Immature natural killer cell (primary cell): Measurements from ENCODE around the gene SCN7A. TPM values are rescaled to one million over a fixed set of nuclear protein-coding genes. Genes with fewer than 3 reads are reported as not detected.

Experiments used
- DNase-seq, 3 donors: peaks; one replicate each; pipeline ENCODE4 v3.0.0; 2022; ENCODE audit warnings: mixed read lengths in 1 of 3
- H3K27ac Mint-ChIP-seq, 6 donors: one replicate each; pipeline ENCODE4 v1.8.0; 2020; ENCODE audit warnings: mixed read lengths in 6 of 6, mild to moderate bottlenecking in 5 of 6, inconsistent platforms in 4 of 6, moderate library complexity in 3 of 6
- H3K27me3 Mint-ChIP-seq, 3 donors: one replicate each; pipeline ENCODE4 v1.8.0; 2020 to 2021; ENCODE audit warnings: low read depth in 3 of 3, mild to moderate bottlenecking in 3 of 3, mixed read lengths in 3 of 3, moderate library complexity in 3 of 3, inconsistent platforms in 1 of 3
- H3K36me3 Mint-ChIP-seq, 3 donors: one replicate each; pipeline ENCODE4 v1.8.0; 2020; ENCODE audit warnings: mixed read lengths in 3 of 3, inconsistent platforms in 2 of 3, mild to moderate bottlenecking in 2 of 3
- H3K4me1 Mint-ChIP-seq, 2 donors: one replicate each; pipeline ENCODE4 v1.8.0; 2020; ENCODE audit warnings: inconsistent platforms in 2 of 2, mild to moderate bottlenecking in 2 of 2, mixed read lengths in 2 of 2, moderate library complexity in 1 of 2
- H3K4me3 Mint-ChIP-seq, 5 donors: one replicate each; pipeline ENCODE4 v1.8.0; 2020; ENCODE audit warnings: mild to moderate bottlenecking in 5 of 5, mixed read lengths in 5 of 5, inconsistent platforms in 3 of 5, moderate library complexity in 3 of 5
- H3K9me3 Mint-ChIP-seq, 6 donors: one replicate each; pipeline ENCODE4 v1.8.0; 2020; ENCODE audit warnings: mild to moderate bottlenecking in 6 of 6, mixed read lengths in 6 of 6, inconsistent platforms in 4 of 6, moderate library complexity in 3 of 6
- polyA plus RNA-seq, 3 donors: library from polyadenylated mRNA; unstranded; fragments of 300-500 nt; fragmentation: Illumina TruSeq; gene quantifications; one replicate each; pipeline ENCODE4 v1.2.3, GENCODE V29; 2021

SCN7A gene
- polyA plus RNA-seq = not detected

DNA sequence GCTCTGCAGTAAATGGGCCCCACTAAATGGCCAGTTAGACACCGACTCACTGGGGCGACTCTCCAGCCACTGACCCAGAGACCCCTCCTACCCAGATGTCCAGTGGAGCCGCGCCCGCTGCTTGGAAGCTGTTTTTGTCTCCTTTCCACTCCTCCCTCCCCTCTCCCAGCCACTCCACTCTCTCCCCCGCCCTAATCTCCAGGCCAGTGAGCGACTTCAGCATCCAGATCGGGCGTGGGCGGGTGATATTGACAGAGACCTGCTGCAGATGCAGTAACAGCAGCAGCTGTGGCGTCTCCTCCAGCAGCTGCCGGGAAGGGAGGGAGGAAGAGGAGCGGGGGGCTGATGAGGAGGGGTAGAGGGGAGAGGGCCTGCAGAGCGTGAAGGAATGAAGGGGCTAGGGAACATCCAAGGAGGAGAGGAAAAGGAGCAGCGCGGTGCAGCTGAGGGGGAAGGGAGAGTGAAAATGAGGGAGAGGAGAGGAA lies at the start of gene SCN7A:
SCN7A (minus strand) TSS at position 110 of the 485 bp plus-strand sequence. CDS start 16,553 bp downstream, outside the sequence.
- peaks cover 0 to 9% (median 0%) of the 10 kb centered on the region in 6 donors for H3K9me3 Mint-ChIP-seq
- H3K4me3 Mint-ChIP-seq = no peak within 1 kb of the TSS
- DNase-seq = no peak
- no peaks in the 10 kb centered on the region for H3K4me1 Mint-ChIP-seq
- H3K27me3 Mint-ChIP-seq = peaks cover 0 to 1% (median 0%) of the 10 kb centered on the region in 3 donors
- no peaks in the 10 kb centered on the region for H3K36me3 Mint-ChIP-seq
- H3K27ac Mint-ChIP-seq = no peak within 1 kb of the TSS

- Mint-ChIP-seq H3K36me3 (no peaks in the 10 kb centered on the region), H3K27me3 (peaks cover 0 to 3% (median 3%) of the 10 kb centered on the region in 3 donors), H3K27ac (no peak overlapping the region), H3K4me1 (peaks cover 0 to 5% of the 10 kb centered on the region in 2 donors), H3K4me3 (no peak overlapping the region), H3K9me3 (peaks cover 0 to 2% (median 0%) of the 10 kb centered on the region in 6 donors)
- peak; percentile 3 to 15 (median 9) for DNase-seq
These were observed 45.5 kb upstream of the SCN7A start for GRCh38 chr2:166539340-166540162.

DNA sequence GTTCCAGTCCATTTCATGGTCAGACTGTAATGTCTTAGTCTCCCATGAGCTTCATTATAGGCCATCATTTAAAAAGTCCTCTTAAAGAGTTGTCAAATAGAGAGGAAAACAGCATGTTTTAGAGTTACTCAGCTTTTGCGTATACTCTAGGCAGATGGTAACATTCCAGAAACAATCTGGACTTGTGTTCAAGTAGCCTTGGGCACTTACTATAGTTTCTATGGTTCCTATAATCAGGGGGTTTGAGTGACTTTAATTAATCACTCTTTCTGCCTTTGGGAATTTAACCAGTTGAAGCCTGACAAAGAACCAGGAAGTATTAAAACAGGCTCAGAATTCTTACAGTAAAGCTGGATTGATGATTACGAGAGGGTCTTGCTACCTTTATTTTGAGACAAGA lies 42.1 kb upstream of the SCN7A start:
- no peaks in the 10 kb centered on the region for H3K36me3 Mint-ChIP-seq
- DNase-seq = no peak
- H3K4me1 Mint-ChIP-seq = peaks cover 0 to 5% of the 10 kb centered on the region in 2 donors
- no peak overlapping the region for H3K4me3 Mint-ChIP-seq
- no peaks in the 10 kb centered on the region for H3K9me3 Mint-ChIP-seq
- H3K27me3 Mint-ChIP-seq = peaks cover 0 to 4% (median 3%) of the 10 kb centered on the region in 3 donors
- H3K27ac Mint-ChIP-seq = no peak overlapping the region

- no peaks in the 10 kb centered on the region for H3K4me1 Mint-ChIP-seq
- no peaks in the 10 kb centered on the region for H3K27me3 Mint-ChIP-seq
- no peak overlapping the region for H3K4me3 Mint-ChIP-seq
- H3K27ac Mint-ChIP-seq = no peak overlapping the region
- no peak for DNase-seq
- no peaks in the 10 kb centered on the region for H3K36me3 Mint-ChIP-seq
- peaks cover 0 to 4% (median 0%) of the 10 kb centered on the region in 6 donors for H3K9me3 Mint-ChIP-seq
These were observed 27.1 kb upstream of the SCN7A start for GRCh38 chr2:166521155-166521554.

GRCh38 chr2:166520604-166521003 lies 26.6 kb upstream of the SCN7A start:
- no peak for DNase-seq
- Mint-ChIP-seq H3K4me1 (no peaks in the 10 kb centered on the region), H3K27me3 (no peaks in the 10 kb centered on the region), H3K36me3 (no peaks in the 10 kb centered on the region), H3K4me3 (no peak overlapping the region), H3K9me3 (peaks cover 0 to 4% (median 0%) of the 10 kb centered on the region in 6 donors), H3K27ac (no peak overlapping the region)

DNA sequence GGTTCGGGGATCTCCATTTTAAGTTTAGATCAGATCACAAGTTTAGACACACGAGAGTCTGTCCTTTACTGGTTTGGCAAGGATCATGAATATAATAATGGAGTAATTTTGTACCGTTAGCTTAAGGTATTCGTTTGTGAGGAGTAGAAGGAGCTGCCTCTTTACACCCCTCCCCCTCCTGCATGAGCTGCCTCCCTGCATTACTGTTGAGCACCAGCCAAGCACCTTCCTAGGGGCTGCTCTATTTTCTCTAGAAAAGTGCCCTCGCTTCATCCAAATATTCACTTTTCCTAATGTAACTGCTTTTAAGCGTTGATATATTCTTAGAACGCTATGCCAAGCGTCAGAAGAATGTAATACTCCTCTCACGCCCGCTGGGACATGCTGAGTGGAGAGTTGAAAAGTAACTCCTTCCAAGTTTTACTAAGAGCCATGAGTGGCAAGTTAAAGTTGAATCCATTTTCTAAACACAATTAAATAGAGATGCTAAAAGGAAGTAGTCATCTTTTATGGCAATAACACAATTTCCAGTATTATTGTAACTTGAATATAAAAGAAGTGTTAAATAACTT lies 25.4 kb upstream of the SCN7A start:
- no peak overlapping the region for H3K4me3 Mint-ChIP-seq
- no peak overlapping the region for H3K27ac Mint-ChIP-seq
- H3K9me3 Mint-ChIP-seq = no peaks in the 10 kb centered on the region

GRCh38 chr2:166518634-166519390 lies 24.8 kb upstream of the SCN7A start:
- no peak overlapping the region for H3K4me3 Mint-ChIP-seq
- no peak for DNase-seq
- no peaks in the 10 kb centered on the region for H3K36me3 Mint-ChIP-seq
- H3K9me3 Mint-ChIP-seq = no peaks in the 10 kb centered on the region
- no peak overlapping the region for H3K27ac Mint-ChIP-seq
- no peaks in the 10 kb centered on the region for H3K27me3 Mint-ChIP-seq
- H3K4me1 Mint-ChIP-seq = no peaks in the 10 kb centered on the region

More for the DNA sequence above, 25.4 kb upstream of the SCN7A start:
- no peaks in the 10 kb centered on the region for H3K36me3 Mint-ChIP-seq
- H3K27me3 Mint-ChIP-seq = no peaks in the 10 kb centered on the region
- no peaks in the 10 kb centered on the region for H3K4me1 Mint-ChIP-seq
- no peak for DNase-seq

- no peaks in the 10 kb centered on the region for H3K36me3 Mint-ChIP-seq
- H3K9me3 Mint-ChIP-seq = peaks cover 0 to 4% (median 0%) of the 10 kb centered on the region in 6 donors
- no peaks in the 10 kb centered on the region for H3K4me1 Mint-ChIP-seq
- H3K4me3 Mint-ChIP-seq = no peak overlapping the region
- no peak overlapping the region for H3K27ac Mint-ChIP-seq
- no peaks in the 10 kb centered on the region for H3K27me3 Mint-ChIP-seq
- DNase-seq = no peak
These were observed 23.5 kb upstream of the SCN7A start for GRCh38 chr2:166517533-166518061.

DNA sequence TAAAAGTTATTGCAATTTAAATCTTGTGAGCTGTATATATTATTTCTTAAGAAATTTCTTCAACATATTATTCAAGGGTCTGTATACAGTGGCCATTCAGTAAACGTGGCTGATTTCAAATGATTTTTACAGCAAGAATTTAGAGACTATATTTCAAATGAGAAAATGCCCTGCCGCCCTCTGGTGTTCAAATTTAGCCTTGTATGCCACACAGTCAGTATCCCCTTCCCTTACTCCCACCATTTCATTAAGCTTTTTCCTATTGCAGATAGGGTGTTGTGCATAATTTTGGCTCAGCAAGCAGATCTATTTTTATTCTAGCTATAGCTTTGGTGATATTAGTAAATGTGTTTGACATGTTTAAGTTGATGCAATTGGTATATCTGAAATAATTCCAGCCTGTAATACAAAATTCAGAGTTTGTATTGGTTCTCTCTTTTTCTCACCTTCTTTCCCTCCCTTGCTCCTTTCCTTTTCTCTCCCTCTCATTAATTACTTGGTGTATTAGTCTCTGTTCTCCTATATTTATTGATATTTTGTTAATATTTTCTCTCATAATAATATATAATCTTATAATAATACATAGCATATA lies 22.8 kb upstream of the SCN7A start:
- Mint-ChIP-seq H3K9me3 (peaks cover 0 to 4% (median 0%) of the 10 kb centered on the region in 6 donors), H3K27me3 (peaks cover 0 to 1% (median 0%) of the 10 kb centered on the region in 3 donors), H3K27ac (no peak overlapping the region), H3K4me3 (no peak overlapping the region), H3K36me3 (no peaks in the 10 kb centered on the region), H3K4me1 (no peaks in the 10 kb centered on the region)
- no peak for DNase-seq

DNA sequence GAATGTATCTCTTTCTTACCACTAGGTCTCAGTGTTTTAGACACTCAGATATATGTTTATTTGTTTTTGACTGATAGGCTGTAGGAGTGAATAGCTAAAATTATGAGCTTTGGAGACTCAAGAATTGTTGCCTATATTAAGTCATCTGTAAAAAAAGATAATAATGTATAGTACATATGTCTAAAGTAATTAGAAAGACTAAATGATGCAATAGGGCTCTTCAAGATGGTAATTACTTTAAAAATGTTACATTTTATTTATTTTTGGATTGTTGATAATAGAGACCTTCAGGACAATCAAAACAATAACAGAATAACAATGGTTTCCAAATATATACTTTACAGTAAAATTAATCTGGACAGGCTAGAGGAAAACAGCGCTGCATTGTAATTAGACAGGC lies 19.9 kb upstream of the SCN7A start:
- no peaks in the 10 kb centered on the region for H3K36me3 Mint-ChIP-seq
- H3K4me3 Mint-ChIP-seq = no peak overlapping the region
- H3K4me1 Mint-ChIP-seq = no peaks in the 10 kb centered on the region
- H3K27me3 Mint-ChIP-seq = peaks cover 0 to 4% (median 2%) of the 10 kb centered on the region in 3 donors
- DNase-seq = no peak
- peaks cover 0 to 16% (median 3%) of the 10 kb centered on the region in 6 donors for H3K9me3 Mint-ChIP-seq
- no peak overlapping the region for H3K27ac Mint-ChIP-seq

GRCh38 chr2:166499281-166499680 lies 5.2 kb upstream of the SCN7A start:
- Mint-ChIP-seq H3K4me1 (no peaks in the 10 kb centered on the region), H3K36me3 (no peaks in the 10 kb centered on the region), H3K4me3 (no peak overlapping the region), H3K27ac (no peak overlapping the region), H3K9me3 (peaks cover 0 to 10% (median under 1%) of the 10 kb centered on the region in 6 donors), H3K27me3 (peaks cover 0 to 1% (median 0%) of the 10 kb centered on the region in 3 donors)
- no peak for DNase-seq

GRCh38 chr2:166491461-166491860 lies 2.6 kb downstream of the SCN7A start:
- H3K36me3 Mint-ChIP-seq = no peaks in the 10 kb centered on the region
- no peak overlapping the region for H3K27ac Mint-ChIP-seq
- DNase-seq = no peak
- peaks cover 0 to 3% (median 1%) of the 10 kb centered on the region in 3 donors for H3K27me3 Mint-ChIP-seq
- no peak overlapping the region for H3K4me3 Mint-ChIP-seq
- no peaks in the 10 kb centered on the region for H3K4me1 Mint-ChIP-seq
- peaks cover 0 to 9% (median 1%) of the 10 kb centered on the region in 6 donors for H3K9me3 Mint-ChIP-seq

GRCh38 chr2:166487171-166487570 lies 6.9 kb downstream of the SCN7A start:
- Mint-ChIP-seq H3K9me3 (peaks cover 0 to 6% (median 2%) of the 10 kb centered on the region in 6 donors), H3K27me3 (peaks cover 0 to 3% (median 0%) of the 10 kb centered on the region in 3 donors), H3K27ac (no peak overlapping the region), H3K4me1 (no peaks in the 10 kb centered on the region), H3K4me3 (no peak overlapping the region), H3K36me3 (no peaks in the 10 kb centered on the region)
- no peak for DNase-seq
